ENCODE measurements around the gene TRPC4.

The TRPC4 gene

GRCh38 chr13:37751025-37751424 lies 118.5 kb downstream of the TRPC4 start:
- no CpG with 5 or more reads among the region's 9 CpGs for WGBS, 2 donors (ENCODE audit: extremely low coverage in 2 of 2, insufficient read length in 2 of 2, insufficient replicate concordance in 1 of 2)

DNA sequence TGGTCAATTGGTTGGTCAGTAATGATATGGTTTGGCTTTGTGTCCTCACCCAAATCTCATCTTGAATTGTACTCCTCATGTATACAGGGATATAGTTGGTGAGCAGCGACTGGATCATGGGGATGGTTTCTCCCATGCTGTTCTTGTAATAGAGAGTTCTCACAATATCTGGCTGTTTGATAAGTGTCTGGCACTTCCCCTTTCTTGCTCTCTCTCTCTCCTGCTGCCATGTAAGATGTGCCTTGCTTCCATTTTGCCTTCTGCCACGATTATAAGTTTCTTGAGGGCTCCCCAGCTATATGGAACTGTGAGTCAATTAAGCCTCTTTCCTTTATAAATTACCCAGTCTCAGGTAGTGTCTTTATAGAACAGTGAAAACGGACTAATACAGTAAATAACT lies 120.7 kb downstream of the TRPC4 start:
- Histone ChIP-seq H3K79me1 (ENCODE audit: low read depth, low read length) (no peaks in the 10 kb centered on the region), H2AFZ (ENCODE audit: low read length) (no peak overlapping the region), H4K8ac (ENCODE audit: low read depth, low read length) (no peak overlapping the region), H2BK12ac (ENCODE audit: low read length) (no peak overlapping the region), H3K9ac (ENCODE audit: low read depth, low read length, poor library complexity) (no peak overlapping the region), H3K4me3 (ENCODE audit: low read length in 2 of 2) (no peak overlapping the region), H2BK15ac (ENCODE audit: low read length) (no peak overlapping the region), H2BK120ac (ENCODE audit: low read depth, low read length) (no peak overlapping the region), H3K23ac (ENCODE audit: low read depth, low read length, poor library complexity) (no peak overlapping the region), H3K9me3 (replicated peaks in 1 of 2; ENCODE audit: control insufficient read depth in 2 of 2, insufficient read depth in 1 of 2, low read depth in 1 of 2, low read length in 2 of 2) (peaks cover 0 to 3% of the 10 kb centered on the region in 2 donors), H3K4ac (ENCODE audit: low read length) (no peak overlapping the region), H3K18ac (ENCODE audit: low read length) (no peak overlapping the region), H3K4me1 (ENCODE audit: control insufficient read depth in 2 of 2, insufficient read depth in 1 of 2, low read depth in 1 of 2, low read length in 2 of 2) (peaks cover 0 to 2% of the 10 kb centered on the region in 2 donors), H4K91ac (ENCODE audit: low read depth, low read length, poor library complexity) (no peak overlapping the region), H2AK5ac (ENCODE audit: low read depth, low read length) (no peak overlapping the region), H3K27ac (replicated peaks; ENCODE audit: low read length) (no peak overlapping the region), H3K36me3 (replicated peaks in 1 of 2; ENCODE audit: control insufficient read depth in 2 of 2, insufficient read depth in 2 of 2, low read length in 2 of 2) (no peaks in the 10 kb centered on the region), H2BK5ac (ENCODE audit: low read length) (no peak overlapping the region), H3K14ac (ENCODE audit: low read length) (no peak overlapping the region), H3K27me3 (ENCODE audit: control insufficient read depth in 3 of 3, insufficient read depth in 3 of 3, low read depth in 1 of 3, low read length in 3 of 3) (no peaks in the 10 kb centered on the region), H3K4me2 (ENCODE audit: insufficient read depth, low read length, poor library complexity, severe bottlenecking) (no peak overlapping the region)
- WGBS, 2 donors (ENCODE audit: extremely low coverage in 2 of 2, insufficient read length in 2 of 2, insufficient replicate concordance in 1 of 2) = no CpG with 5 or more reads among the region's 3 CpGs
- no peak for DNase-seq (ENCODE audit: low spot score)

More at GRCh38 chr13:37751025-37751424, 118.5 kb downstream of the TRPC4 start:
- H3K27ac ChIP-seq (replicated peaks; ENCODE audit: low read length) = no peak overlapping the region
- H2BK5ac ChIP-seq (ENCODE audit: low read length) = no peak overlapping the region
- no peaks in the 10 kb centered on the region for H3K27me3 ChIP-seq (ENCODE audit: control insufficient read depth in 3 of 3, insufficient read depth in 3 of 3, low read depth in 1 of 3, low read length in 3 of 3)
- no peak overlapping the region for H2BK12ac ChIP-seq (ENCODE audit: low read length)
- H3K4me1 ChIP-seq (ENCODE audit: control insufficient read depth in 2 of 2, insufficient read depth in 1 of 2, low read depth in 1 of 2, low read length in 2 of 2) = no peaks in the 10 kb centered on the region
- no peak overlapping the region for H3K4me3 ChIP-seq (ENCODE audit: low read length in 2 of 2)
- H2BK120ac ChIP-seq (ENCODE audit: low read depth, low read length) = no peak overlapping the region
- no peak overlapping the region for H3K4me2 ChIP-seq (ENCODE audit: insufficient read depth, low read length, poor library complexity, severe bottlenecking)
- no peak overlapping the region for H2BK15ac ChIP-seq (ENCODE audit: low read length)
- DNase-seq (ENCODE audit: low spot score) = no peak
- H3K4ac ChIP-seq (ENCODE audit: low read length) = no peak overlapping the region
- H3K9ac ChIP-seq (ENCODE audit: low read depth, low read length, poor library complexity) = no peak overlapping the region
- H3K23ac ChIP-seq (ENCODE audit: low read depth, low read length, poor library complexity) = no peak overlapping the region
- no peak overlapping the region for H2AFZ ChIP-seq (ENCODE audit: low read length)
- H4K91ac ChIP-seq (ENCODE audit: low read depth, low read length, poor library complexity) = no peak overlapping the region
- no peak overlapping the region for H3K18ac ChIP-seq (ENCODE audit: low read length)
- no peak overlapping the region for H4K8ac ChIP-seq (ENCODE audit: low read depth, low read length)
- no peak overlapping the region for H3K14ac ChIP-seq (ENCODE audit: low read length)
- H2AK5ac ChIP-seq (ENCODE audit: low read depth, low read length) = no peak overlapping the region
- no peaks in the 10 kb centered on the region for H3K79me1 ChIP-seq (ENCODE audit: low read depth, low read length)
- no peaks in the 10 kb centered on the region for H3K36me3 ChIP-seq (replicated peaks in 1 of 2; ENCODE audit: control insufficient read depth in 2 of 2, insufficient read depth in 2 of 2, low read length in 2 of 2)
- H3K9me3 ChIP-seq (replicated peaks in 1 of 2; ENCODE audit: control insufficient read depth in 2 of 2, insufficient read depth in 1 of 2, low read depth in 1 of 2, low read length in 2 of 2) = peaks cover 0 to 3% of the 10 kb centered on the region in 2 donors

DNA sequence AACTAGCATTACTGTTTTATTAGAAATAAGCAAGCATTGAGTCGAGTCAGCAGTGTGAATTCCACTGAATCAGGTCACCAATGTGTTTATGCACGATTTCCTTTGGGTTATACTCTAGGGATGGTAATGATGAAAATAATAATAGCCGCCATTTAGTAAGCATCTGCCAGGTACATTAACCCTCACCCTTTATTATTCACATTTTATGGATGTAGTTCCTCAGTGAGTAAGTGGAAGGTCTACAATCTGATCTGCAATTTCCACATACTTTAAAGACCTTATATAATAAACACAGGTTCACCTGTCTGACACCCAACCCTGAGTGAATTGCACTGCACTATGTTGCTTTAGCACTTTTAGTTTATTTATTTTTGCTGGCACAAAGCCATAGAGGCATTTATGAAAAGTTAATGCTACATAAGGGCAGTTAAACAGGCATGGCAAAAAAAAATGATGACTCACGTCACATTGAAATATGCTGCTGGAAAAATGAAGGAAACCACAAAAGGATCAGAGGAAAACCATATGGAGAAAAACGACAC lies 122.4 kb downstream of the TRPC4 start:
- Histone ChIP-seq H3K9ac (ENCODE audit: low read depth, low read length, poor library complexity) (no peak overlapping the region), H3K27ac (replicated peaks; ENCODE audit: low read length) (no peak overlapping the region), H2AK5ac (ENCODE audit: low read depth, low read length) (no peak overlapping the region), H4K91ac (ENCODE audit: low read depth, low read length, poor library complexity) (no peak overlapping the region), H3K9me3 (replicated peaks in 1 of 2; ENCODE audit: control insufficient read depth in 2 of 2, insufficient read depth in 1 of 2, low read depth in 1 of 2, low read length in 2 of 2) (peaks cover 0 to 3% of the 10 kb centered on the region in 2 donors), H3K4me3 (ENCODE audit: low read length in 2 of 2) (no peak overlapping the region), H3K18ac (ENCODE audit: low read length) (no peak overlapping the region), H3K27me3 (ENCODE audit: control insufficient read depth in 3 of 3, insufficient read depth in 3 of 3, low read depth in 1 of 3, low read length in 3 of 3) (no peaks in the 10 kb centered on the region), H3K36me3 (replicated peaks in 1 of 2; ENCODE audit: control insufficient read depth in 2 of 2, insufficient read depth in 2 of 2, low read length in 2 of 2) (no peaks in the 10 kb centered on the region), H3K4me1 (ENCODE audit: control insufficient read depth in 2 of 2, insufficient read depth in 1 of 2, low read depth in 1 of 2, low read length in 2 of 2) (peaks cover 0 to 2% of the 10 kb centered on the region in 2 donors), H3K4ac (ENCODE audit: low read length) (no peak overlapping the region), H3K79me1 (ENCODE audit: low read depth, low read length) (no peaks in the 10 kb centered on the region), H3K4me2 (ENCODE audit: insufficient read depth, low read length, poor library complexity, severe bottlenecking) (no peak overlapping the region), H3K23ac (ENCODE audit: low read depth, low read length, poor library complexity) (no peak overlapping the region), H2BK12ac (ENCODE audit: low read length) (no peak overlapping the region), H3K14ac (ENCODE audit: low read length) (no peak overlapping the region), H2BK15ac (ENCODE audit: low read length) (no peak overlapping the region), H2BK120ac (ENCODE audit: low read depth, low read length) (no peak overlapping the region), H2BK5ac (ENCODE audit: low read length) (no peak overlapping the region), H2AFZ (ENCODE audit: low read length) (no peak overlapping the region), H4K8ac (ENCODE audit: low read depth, low read length) (no peak overlapping the region)
- WGBS, 2 donors (ENCODE audit: extremely low coverage in 2 of 2, insufficient read length in 2 of 2, insufficient replicate concordance in 1 of 2) = no CpG with 5 or more reads among the region's 5 CpGs
- DNase-seq (ENCODE audit: low spot score) = no peak

DNA sequence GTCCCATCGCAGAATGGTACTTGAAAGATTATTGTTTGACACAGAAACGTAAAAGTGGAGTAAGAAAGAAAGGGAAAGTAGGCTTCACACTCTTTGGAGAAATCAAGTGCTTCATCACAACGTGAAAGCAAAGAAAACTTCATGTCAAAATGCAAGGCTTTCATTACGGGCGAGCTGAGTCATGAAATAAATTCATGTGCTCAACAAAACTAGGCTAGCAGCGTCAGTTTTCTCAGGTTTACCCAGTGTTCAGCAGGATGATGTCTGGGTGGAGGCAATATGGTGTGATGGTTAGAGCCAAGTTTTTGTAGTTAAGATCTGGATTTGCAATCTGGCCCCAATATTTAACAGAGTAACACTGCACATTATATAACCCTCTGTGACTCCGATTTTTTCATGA lies 128.0 kb downstream of the TRPC4 start:
- H3K27ac ChIP-seq (replicated peaks; ENCODE audit: low read length) = no peak overlapping the region
- H3K18ac ChIP-seq (ENCODE audit: low read length) = no peak overlapping the region
- H2AFZ ChIP-seq (ENCODE audit: low read length) = no peak overlapping the region
- H2BK12ac ChIP-seq (ENCODE audit: low read length) = no peak overlapping the region
- H2BK120ac ChIP-seq (ENCODE audit: low read depth, low read length) = no peak overlapping the region
- H2BK5ac ChIP-seq (ENCODE audit: low read length) = no peak overlapping the region
- no peak overlapping the region for H2BK15ac ChIP-seq (ENCODE audit: low read length)
- no peaks in the 10 kb centered on the region for H3K36me3 ChIP-seq (replicated peaks in 1 of 2; ENCODE audit: control insufficient read depth in 2 of 2, insufficient read depth in 2 of 2, low read length in 2 of 2)
- no peak overlapping the region for H3K9ac ChIP-seq (ENCODE audit: low read depth, low read length, poor library complexity)
- no peak overlapping the region for H3K4me2 ChIP-seq (ENCODE audit: insufficient read depth, low read length, poor library complexity, severe bottlenecking)
- no peak overlapping the region for H4K8ac ChIP-seq (ENCODE audit: low read depth, low read length)
- no peak for DNase-seq (ENCODE audit: low spot score)
- H2AK5ac ChIP-seq (ENCODE audit: low read depth, low read length) = no peak overlapping the region
- H3K9me3 ChIP-seq (replicated peaks in 1 of 2; ENCODE audit: control insufficient read depth in 2 of 2, insufficient read depth in 1 of 2, low read depth in 1 of 2, low read length in 2 of 2) = no peaks in the 10 kb centered on the region
- peaks cover 3 to 17% of the 10 kb centered on the region in 2 donors for H3K4me1 ChIP-seq (ENCODE audit: control insufficient read depth in 2 of 2, insufficient read depth in 1 of 2, low read depth in 1 of 2, low read length in 2 of 2)
- WGBS, 2 donors (ENCODE audit: extremely low coverage in 2 of 2, insufficient read length in 2 of 2, insufficient replicate concordance in 1 of 2) = no CpG with 5 or more reads among the region's 7 CpGs
- no peak overlapping the region for H3K14ac ChIP-seq (ENCODE audit: low read length)
- H3K79me1 ChIP-seq (ENCODE audit: low read depth, low read length) = peaks cover 2% of the 10 kb centered on the region
- H4K91ac ChIP-seq (ENCODE audit: low read depth, low read length, poor library complexity) = no peak overlapping the region
- no peak overlapping the region for H3K4me3 ChIP-seq (ENCODE audit: low read length in 2 of 2)
- no peak overlapping the region for H3K23ac ChIP-seq (ENCODE audit: low read depth, low read length, poor library complexity)
- no peak overlapping the region for H3K4ac ChIP-seq (ENCODE audit: low read length)
- H3K27me3 ChIP-seq (ENCODE audit: control insufficient read depth in 3 of 3, insufficient read depth in 3 of 3, low read depth in 1 of 3, low read length in 3 of 3) = no peaks in the 10 kb centered on the region
